Measurements from ENCODE around the gene JADE2. TPM values are rescaled to one million over a fixed set of nuclear protein-coding genes. Genes with fewer than 3 reads are reported as not detected.

The JADE2 gene
- total RNA-seq, 4 donors from 2014 or later = 46.0 to 113 (median 89.2) TPM

DNA sequence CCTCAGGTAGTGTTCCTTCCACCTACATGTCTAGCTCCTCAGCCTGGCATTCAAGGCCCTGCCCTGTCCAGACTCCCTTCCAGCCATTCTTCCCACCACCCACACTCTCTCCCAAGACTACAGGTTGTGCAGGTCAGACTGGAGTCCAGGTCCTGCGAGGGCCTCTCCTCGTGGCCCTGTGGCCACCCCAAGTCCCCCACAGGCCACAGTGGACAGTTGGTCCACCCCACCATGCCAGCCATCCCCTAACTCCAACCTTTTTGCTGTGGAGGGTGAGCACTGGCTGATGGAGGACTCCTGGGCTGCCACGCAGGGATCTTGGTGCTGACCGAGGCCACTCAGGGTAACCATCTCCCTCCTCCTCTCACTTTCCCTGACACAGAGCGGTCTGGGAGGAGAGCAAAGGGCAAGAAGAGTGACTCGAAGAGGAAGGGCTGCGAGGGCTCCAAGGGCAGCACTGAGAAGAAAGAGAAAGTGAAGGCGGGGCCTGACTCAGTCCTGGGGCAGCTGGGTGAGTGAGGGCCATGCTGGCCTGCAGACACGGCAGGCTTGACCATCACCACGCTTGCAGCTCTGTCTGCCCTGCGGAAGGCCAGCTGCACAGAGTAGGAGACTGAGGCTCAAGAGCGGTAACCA lies 51.0 kb downstream of the JADE2 start:
- Histone ChIP-seq H3K36me3 (peaks cover 0 to 96% of the 10 kb centered on the region in 2 donors), H3K4me3 (no peak overlapping the region), H3K9me3 (no peaks in the 10 kb centered on the region), H3K4me1 (peaks cover 0 to 92% (median 24%) of the 10 kb centered on the region in 3 donors), H3K27ac (peak overlapping the region in 2 of 4 donors; percentile 14 to 70), H3K27me3 (no peaks in the 10 kb centered on the region)
- 79 to 100% methylated on average over 1 to 8 of the region's 12 CpGs for WGBS, 2 donors (ENCODE audit: low coverage in 1 of 2)
- no peak for ATAC-seq
- TF ChIP-seq, protein P1, sequence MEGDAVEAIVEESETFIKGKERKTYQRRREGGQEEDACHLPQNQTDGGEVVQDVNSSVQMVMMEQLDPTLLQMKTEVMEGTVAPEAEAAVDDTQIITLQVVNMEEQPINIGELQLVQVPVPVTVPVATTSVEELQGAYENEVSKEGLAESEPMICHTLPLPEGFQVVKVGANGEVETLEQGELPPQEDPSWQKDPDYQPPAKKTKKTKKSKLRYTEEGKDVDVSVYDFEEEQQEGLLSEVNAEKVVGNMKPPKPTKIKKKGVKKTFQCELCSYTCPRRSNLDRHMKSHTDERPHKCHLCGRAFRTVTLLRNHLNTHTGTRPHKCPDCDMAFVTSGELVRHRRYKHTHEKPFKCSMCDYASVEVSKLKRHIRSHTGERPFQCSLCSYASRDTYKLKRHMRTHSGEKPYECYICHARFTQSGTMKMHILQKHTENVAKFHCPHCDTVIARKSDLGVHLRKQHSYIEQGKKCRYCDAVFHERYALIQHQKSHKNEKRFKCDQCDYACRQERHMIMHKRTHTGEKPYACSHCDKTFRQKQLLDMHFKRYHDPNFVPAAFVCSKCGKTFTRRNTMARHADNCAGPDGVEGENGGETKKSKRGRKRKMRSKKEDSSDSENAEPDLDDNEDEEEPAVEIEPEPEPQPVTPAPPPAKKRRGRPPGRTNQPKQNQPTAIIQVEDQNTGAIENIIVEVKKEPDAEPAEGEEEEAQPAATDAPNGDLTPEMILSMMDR (IDR thresholded peaks at IDR 0.05) = no peak
- no peak for TF ChIP-seq EP300 (IDR thresholded peaks at IDR 0.05)
- no peak for TF ChIP-seq POLR2AphosphoS5 (IDR thresholded peaks at IDR 0.05)
- TF ChIP-seq POLR2A (IDR thresholded peaks at IDR 0.05) = no peak

DNA sequence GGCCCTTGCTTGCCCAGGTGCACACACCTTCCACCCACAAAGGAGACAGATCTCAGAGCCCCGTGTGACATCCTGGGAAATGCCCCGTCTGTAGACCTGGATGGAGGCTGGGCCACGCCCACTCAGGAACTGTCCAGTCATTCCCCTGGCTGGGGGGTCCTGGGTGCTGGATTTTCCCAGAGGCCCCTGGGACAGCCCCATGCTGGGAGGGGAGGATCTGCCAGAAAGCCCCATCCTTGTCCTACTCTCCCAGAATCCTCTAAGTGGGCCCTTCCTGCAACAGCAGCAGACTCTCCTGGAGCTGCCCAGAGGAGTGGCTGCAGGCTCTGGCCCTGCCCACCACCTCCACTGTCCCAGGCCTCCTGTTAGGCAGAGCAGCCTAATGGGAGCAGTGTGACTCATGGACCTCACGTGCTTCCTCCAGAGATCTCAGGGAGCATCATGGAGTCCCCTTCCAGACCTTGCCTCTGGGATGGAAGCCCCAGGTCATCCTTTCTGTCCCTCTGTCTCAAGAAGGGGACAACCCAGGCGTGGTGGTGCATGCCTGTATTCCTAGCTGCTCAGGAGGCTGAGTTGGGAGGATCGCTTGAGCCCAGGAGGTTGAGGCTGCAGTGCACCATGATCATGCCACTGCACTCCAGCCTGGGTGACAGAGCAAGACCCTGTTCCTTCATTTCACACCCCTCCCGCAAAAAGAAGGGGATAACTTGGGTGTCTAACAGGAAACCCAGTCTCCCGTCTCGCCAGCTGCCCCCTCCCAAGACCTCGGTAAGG lies 51.7 kb downstream of the JADE2 start:
- peak; percentile 19 for ATAC-seq
- Histone ChIP-seq H3K36me3 (peaks cover 0 to 89% of the 10 kb centered on the region in 2 donors), H3K27ac (peak overlapping the region in 2 of 4 donors; percentile 14 to 70), H3K4me1 (peaks cover 0 to 92% (median 32%) of the 10 kb centered on the region in 3 donors), H3K4me3 (no peak overlapping the region), H3K9me3 (no peaks in the 10 kb centered on the region), H3K27me3 (no peaks in the 10 kb centered on the region)
- WGBS, 2 donors (ENCODE audit: low coverage in 1 of 2) = 47 to 71% methylated on average over 3 of the region's 10 CpGs
- TF ChIP-seq POLR2AphosphoS5 (IDR thresholded peaks at IDR 0.05) (no peak), EP300 (IDR thresholded peaks at IDR 0.05) (no peak), POLR2A (IDR thresholded peaks at IDR 0.05) (no peak)
- TF ChIP-seq, protein P1 (IDR thresholded peaks at IDR 0.05) = no peak

DNA sequence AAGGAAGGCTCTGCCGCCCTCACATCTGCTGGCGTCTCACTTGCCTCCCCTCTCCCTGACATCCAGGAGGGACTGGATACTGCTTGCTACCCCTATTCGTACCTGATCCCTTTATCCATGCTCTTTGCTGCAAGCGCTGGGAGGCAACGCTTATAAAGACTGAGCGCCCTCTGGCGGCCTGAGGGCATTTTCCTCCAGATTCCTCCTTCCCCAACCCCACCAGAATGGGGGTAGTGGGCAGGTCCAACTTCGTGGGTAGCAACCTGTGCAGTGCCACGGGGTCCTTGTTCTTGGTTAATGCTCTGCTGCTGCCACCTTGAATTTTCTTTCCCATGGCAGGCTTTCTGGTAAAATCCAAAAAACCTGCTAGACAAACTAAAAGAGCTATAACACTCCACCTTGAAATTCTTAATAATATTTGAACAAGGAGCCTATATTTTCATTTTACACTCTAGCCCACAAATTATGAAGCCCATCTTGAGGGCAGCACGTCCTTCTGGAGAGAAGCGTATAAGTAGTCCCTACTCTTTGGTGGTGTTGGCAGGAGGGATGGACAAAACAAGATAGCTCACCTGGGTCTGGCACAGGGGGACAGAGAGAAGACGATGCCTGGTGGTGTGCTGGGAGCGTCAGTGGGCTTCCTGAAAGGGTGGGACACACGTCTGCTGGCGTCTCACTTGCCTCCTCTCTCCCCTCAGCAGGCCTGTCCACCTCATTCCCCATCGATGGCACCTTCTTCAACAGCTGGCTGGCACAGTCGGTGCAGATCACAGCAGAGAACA lies 52.5 kb downstream of the JADE2 start:
- 19 to 29% methylated on average over 8 of the region's 17 CpGs for WGBS, 2 donors (ENCODE audit: low coverage in 1 of 2)
- Histone ChIP-seq H3K9me3 (no peaks in the 10 kb centered on the region), H3K27me3 (no peaks in the 10 kb centered on the region), H3K4me3 (no peak overlapping the region), H3K27ac (peak overlapping the region in 2 of 4 donors; percentile 31 to 70), H3K36me3 (peaks cover 0 to 81% of the 10 kb centered on the region in 2 donors), H3K4me1 (peaks cover 0 to 92% (median 35%) of the 10 kb centered on the region in 3 donors)
- ATAC-seq = peak; percentile 46
- TF ChIP-seq POLR2AphosphoS5 (IDR thresholded peaks at IDR 0.05) (no peak), POLR2A (IDR thresholded peaks at IDR 0.05) (no peak), EP300 (IDR thresholded peaks at IDR 0.05) (no peak)
- TF ChIP-seq, protein P1 (IDR thresholded peaks at IDR 0.05) = peak in 3 of 4 experiments; percentile 79 to 86 (median 84)

DNA sequence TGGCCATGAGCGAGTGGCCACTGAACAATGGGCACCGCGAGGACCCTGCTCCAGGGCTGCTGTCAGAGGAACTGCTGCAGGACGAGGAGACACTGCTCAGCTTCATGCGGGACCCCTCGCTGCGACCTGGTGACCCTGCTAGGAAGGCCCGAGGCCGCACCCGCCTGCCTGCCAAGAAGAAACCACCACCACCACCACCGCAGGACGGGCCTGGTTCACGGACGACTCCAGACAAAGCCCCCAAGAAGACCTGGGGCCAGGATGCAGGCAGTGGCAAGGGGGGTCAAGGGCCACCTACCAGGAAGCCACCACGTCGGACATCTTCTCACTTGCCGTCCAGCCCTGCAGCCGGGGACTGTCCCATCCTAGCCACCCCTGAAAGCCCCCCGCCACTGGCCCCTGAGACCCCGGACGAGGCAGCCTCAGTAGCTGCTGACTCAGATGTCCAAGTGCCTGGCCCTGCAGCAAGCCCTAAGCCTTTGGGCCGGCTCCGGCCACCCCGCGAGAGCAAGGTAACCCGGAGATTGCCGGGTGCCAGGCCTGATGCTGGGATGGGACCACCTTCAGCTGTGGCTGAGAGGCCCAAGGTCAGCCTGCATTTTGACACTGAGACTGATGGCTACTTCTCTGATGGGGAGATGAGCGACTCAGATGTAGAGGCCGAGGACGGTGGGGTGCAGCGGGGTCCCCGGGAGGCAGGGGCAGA lies 53.3 kb downstream of the JADE2 start:
- H3K27ac ChIP-seq = peak overlapping the region in 2 of 4 donors; percentile 65 to 70
- ATAC-seq = no peak
- H3K36me3 ChIP-seq = peaks cover 0 to 73% of the 10 kb centered on the region in 2 donors
- no peak overlapping the region for H3K4me3 ChIP-seq
- no CpG with 5 or more reads among the region's 32 CpGs for WGBS, 2 donors (ENCODE audit: low coverage in 1 of 2)
- TF ChIP-seq, protein P1 (IDR thresholded peaks at IDR 0.05) = no peak
- TF ChIP-seq EP300 (IDR thresholded peaks at IDR 0.05) (no peak), POLR2AphosphoS5 (IDR thresholded peaks at IDR 0.05) (no peak), POLR2A (IDR thresholded peaks at IDR 0.05) (no peak)
- no peaks in the 10 kb centered on the region for H3K9me3 ChIP-seq
- no peaks in the 10 kb centered on the region for H3K27me3 ChIP-seq
- H3K4me1 ChIP-seq = peaks cover 0 to 99% (median 35%) of the 10 kb centered on the region in 3 donors

Data from gastroesophageal sphincter (tissue), 4 donors.